Measurements from ENCODE around the gene DPP6. TPM values are rescaled to one million over a fixed set of nuclear protein-coding genes. Genes with fewer than 3 reads are reported as not detected.

The DPP6 gene
- total RNA-seq, 1 experiment from 2014 or later, result not detected

DNA sequence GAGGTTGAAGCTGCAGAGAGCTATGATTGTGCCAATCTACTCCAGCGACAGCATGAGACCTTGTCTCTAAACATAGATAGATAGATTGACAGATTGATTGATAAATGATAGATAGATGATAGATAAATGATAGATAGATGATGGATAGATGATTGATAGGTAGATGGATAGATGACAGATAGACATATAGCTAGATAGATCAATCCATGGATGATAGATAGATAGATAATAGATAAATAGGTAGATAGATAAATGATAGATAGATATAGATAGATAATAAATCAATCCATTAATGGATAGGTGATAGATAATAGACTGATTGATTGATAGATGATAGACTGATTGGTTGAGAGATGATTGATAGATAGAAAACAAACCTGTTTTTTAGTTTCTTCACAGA is 601.1 kb downstream of the DPP6 start:
- CTCF ChIA-PET, result no interaction called here
- in situ Hi-C loops (cut with HindIII; ENCODE audit: low pct_unique_long_range_greater_than_20kb, low sequenced_read_pairs), result no loop called here

GRCh38 chr7:154656618-154657017 is 604.4 kb downstream of the DPP6 start:
- Histone ChIP-seq H3K36me3 (ENCODE audit: control insufficient read depth, insufficient read depth, low read length) (no peaks in the 10 kb centered on the region), H3K4me1 (ENCODE audit: control insufficient read depth, insufficient read depth, low read length) (no peaks in the 10 kb centered on the region), H3K27ac (ENCODE audit: low read length) (no peak overlapping the region), H3K9me3 (ENCODE audit: control insufficient read depth, insufficient read depth, low read depth, low read length) (no peaks in the 10 kb centered on the region), H3K27me3 (ENCODE audit: control insufficient read depth, insufficient read depth, low read length) (no peaks in the 10 kb centered on the region; the same call in 1 of the 2 replicates), H3K4me3 (ENCODE audit: low read depth in 2 of 2, low read length in 2 of 2) (no peak overlapping the region)
- ATAC-seq (no peak), DNase-seq (ENCODE audit: low read depth, low spot score) (no peak)
- intact Hi-C loops (cut with micrococcal nuclease; ENCODE audit: unreplicated experiment) (no loop called here), in situ Hi-C loops (cut with HindIII; ENCODE audit: low pct_unique_long_range_greater_than_20kb, low sequenced_read_pairs) (no loop called here)
- TF ChIP-seq TCF7L2 (IDR thresholded peaks at IDR 0.05; ENCODE audit: low read depth, low read length) (no peak), POLR2AphosphoS5 (IDR thresholded peaks at IDR 0.05; ENCODE audit: low read depth, low read length) (no peak), SIN3A (IDR thresholded peaks at IDR 0.05; ENCODE audit: borderline replicate concordance, insufficient read depth, low read depth, low read length) (no peak)
- TF ChIP-seq, protein P1, sequence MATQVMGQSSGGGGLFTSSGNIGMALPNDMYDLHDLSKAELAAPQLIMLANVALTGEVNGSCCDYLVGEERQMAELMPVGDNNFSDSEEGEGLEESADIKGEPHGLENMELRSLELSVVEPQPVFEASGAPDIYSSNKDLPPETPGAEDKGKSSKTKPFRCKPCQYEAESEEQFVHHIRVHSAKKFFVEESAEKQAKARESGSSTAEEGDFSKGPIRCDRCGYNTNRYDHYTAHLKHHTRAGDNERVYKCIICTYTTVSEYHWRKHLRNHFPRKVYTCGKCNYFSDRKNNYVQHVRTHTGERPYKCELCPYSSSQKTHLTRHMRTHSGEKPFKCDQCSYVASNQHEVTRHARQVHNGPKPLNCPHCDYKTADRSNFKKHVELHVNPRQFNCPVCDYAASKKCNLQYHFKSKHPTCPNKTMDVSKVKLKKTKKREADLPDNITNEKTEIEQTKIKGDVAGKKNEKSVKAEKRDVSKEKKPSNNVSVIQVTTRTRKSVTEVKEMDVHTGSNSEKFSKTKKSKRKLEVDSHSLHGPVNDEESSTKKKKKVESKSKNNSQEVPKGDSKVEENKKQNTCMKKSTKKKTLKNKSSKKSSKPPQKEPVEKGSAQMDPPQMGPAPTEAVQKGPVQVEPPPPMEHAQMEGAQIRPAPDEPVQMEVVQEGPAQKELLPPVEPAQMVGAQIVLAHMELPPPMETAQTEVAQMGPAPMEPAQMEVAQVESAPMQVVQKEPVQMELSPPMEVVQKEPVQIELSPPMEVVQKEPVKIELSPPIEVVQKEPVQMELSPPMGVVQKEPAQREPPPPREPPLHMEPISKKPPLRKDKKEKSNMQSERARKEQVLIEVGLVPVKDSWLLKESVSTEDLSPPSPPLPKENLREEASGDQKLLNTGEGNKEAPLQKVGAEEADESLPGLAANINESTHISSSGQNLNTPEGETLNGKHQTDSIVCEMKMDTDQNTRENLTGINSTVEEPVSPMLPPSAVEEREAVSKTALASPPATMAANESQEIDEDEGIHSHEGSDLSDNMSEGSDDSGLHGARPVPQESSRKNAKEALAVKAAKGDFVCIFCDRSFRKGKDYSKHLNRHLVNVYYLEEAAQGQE (IDR thresholded peaks at IDR 0.05; ENCODE audit: insufficient read depth in 1 of 2, low read depth in 2 of 2, low read length in 1 of 2), result no peak
- TF ChIP-seq, protein P2, sequence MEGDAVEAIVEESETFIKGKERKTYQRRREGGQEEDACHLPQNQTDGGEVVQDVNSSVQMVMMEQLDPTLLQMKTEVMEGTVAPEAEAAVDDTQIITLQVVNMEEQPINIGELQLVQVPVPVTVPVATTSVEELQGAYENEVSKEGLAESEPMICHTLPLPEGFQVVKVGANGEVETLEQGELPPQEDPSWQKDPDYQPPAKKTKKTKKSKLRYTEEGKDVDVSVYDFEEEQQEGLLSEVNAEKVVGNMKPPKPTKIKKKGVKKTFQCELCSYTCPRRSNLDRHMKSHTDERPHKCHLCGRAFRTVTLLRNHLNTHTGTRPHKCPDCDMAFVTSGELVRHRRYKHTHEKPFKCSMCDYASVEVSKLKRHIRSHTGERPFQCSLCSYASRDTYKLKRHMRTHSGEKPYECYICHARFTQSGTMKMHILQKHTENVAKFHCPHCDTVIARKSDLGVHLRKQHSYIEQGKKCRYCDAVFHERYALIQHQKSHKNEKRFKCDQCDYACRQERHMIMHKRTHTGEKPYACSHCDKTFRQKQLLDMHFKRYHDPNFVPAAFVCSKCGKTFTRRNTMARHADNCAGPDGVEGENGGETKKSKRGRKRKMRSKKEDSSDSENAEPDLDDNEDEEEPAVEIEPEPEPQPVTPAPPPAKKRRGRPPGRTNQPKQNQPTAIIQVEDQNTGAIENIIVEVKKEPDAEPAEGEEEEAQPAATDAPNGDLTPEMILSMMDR (IDR thresholded peaks at IDR 0.05), result no peak
- BruUV-seq (replicated peaks), result no TSS peak
- POLR2A ChIA-PET, result no interaction called here
- CTCF ChIA-PET, result no interaction called here

More for the DNA sequence above, 601.1 kb downstream of the DPP6 start:
- POLR2A ChIA-PET, result no interaction called here
- no peak overlapping the region for H3K27ac ChIP-seq (ENCODE audit: low read length)
- no TSS peak for BruUV-seq (replicated peaks)
- ATAC-seq (no peak), DNase-seq (ENCODE audit: low read depth, low spot score) (no peak)
- H3K36me3 ChIP-seq (ENCODE audit: control insufficient read depth, insufficient read depth, low read length), result no peaks in the 10 kb centered on the region
- H3K4me3 ChIP-seq (ENCODE audit: low read depth in 2 of 2, low read length in 2 of 2), result no peak overlapping the region
- no peaks in the 10 kb centered on the region for H3K4me1 ChIP-seq (ENCODE audit: control insufficient read depth, insufficient read depth, low read length)
- TF ChIP-seq TCF7L2 (IDR thresholded peaks at IDR 0.05; ENCODE audit: low read depth, low read length) (no peak), SIN3A (IDR thresholded peaks at IDR 0.05; ENCODE audit: borderline replicate concordance, insufficient read depth, low read depth, low read length) (no peak), POLR2AphosphoS5 (IDR thresholded peaks at IDR 0.05; ENCODE audit: low read depth, low read length) (no peak)
- TF ChIP-seq, protein P2 (IDR thresholded peaks at IDR 0.05), result no peak
- TF ChIP-seq, protein P1 (IDR thresholded peaks at IDR 0.05; ENCODE audit: insufficient read depth in 1 of 2, low read depth in 2 of 2, low read length in 1 of 2), result no peak
- H3K9me3 ChIP-seq (ENCODE audit: control insufficient read depth, insufficient read depth, low read depth, low read length), result no peaks in the 10 kb centered on the region
- H3K27me3 ChIP-seq (ENCODE audit: control insufficient read depth, insufficient read depth, low read length), result no peaks in the 10 kb centered on the region; the same call in 1 of the 2 replicates
- intact Hi-C loops (cut with micrococcal nuclease; ENCODE audit: unreplicated experiment), result no loop called here

Data from Panc1 (cell line).